Measurements from ENCODE around the gene STIM2. TPM values are rescaled to one million over a fixed set of nuclear protein-coding genes. Genes with fewer than 3 reads are reported as not detected.
"Not testable (repeated sequence)": the region's sequence is repeated elsewhere in the genome, so short reads cannot be mapped to it uniquely, and the experiment has no call there.

The STIM2 gene
- 10 to 100 TPM in 1 of 3 donors, 1 to 10 TPM in 2; 3.8 to 18.4 (median 7.6) TPM for polyA plus RNA-seq

DNA sequence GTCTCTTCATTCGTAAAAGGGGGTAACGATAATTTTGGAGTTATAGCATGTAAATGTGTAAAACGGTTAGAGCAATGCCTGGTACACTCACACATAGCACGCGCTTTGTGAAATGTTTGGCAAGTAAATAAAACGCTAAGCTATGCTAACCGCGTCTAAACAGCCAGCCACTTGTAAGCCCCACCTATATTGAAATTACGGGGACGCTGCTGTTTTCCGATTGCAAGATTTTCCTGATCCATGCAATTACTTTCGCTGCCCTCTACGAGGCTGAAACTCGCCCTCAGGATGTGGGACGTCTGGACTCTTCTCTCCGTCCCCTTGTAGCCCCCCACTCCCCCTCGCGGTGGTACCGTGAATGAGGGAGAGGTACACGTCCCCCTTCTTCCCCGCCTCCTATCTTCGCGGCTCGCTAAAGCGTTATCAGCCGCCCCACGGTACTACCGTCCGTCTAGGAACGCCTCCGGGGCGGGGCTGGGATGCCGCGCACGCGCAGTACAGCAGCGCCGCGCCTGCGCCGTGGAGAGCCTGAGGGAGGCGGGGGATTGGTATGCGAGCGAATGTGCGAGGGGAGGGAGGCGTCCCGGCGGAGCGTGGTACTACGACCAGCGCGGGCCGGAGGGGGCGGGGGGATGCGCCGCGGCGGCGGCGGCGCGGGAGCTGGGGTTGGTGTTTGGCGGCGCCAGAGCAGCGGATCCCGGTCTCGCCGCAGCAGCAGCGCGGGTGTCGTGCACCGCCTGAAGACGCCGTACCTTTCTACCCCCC, at the start of gene STIM2:
Gene STIM2 (plus strand): TSS at position 685 of the 765 bp plus-strand sequence.
- peak within 1 kb of the TSS; percentile 75 for H3K27ac ChIP-seq (ENCODE audit: low read depth, low read length)

DNA sequence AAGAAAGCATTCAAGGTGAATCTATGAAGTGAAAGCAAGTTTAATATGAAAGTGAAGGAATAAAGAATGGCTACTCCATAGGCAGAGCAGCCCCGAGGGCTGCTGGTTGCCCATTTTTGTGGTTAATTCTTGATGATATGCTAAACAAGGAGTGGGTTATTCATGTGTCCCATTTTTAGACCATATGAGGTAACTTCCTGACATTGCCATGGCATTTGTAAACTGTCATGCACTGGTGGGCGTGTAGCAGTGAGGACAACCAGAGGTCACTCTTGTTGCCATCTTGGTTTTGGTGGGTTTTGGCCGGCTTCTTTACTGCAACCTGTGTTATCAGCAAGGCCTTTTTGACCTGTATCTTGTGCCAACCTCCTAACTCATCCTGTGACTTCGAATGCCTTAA, 49.1 kb upstream of the STIM2 start:
- not testable (repeated sequence) for H3K27ac ChIP-seq (ENCODE audit: low read depth, low read length)
- WGBS, 3 donors = 63 to 74% (median 64%) methylated on average over 4 of the region's 4 CpGs

More for the DNA sequence above, at the start of gene STIM2:
- WGBS, 3 donors = 1% methylated on average over 56 to 74 of the region's 74 CpGs

DNA sequence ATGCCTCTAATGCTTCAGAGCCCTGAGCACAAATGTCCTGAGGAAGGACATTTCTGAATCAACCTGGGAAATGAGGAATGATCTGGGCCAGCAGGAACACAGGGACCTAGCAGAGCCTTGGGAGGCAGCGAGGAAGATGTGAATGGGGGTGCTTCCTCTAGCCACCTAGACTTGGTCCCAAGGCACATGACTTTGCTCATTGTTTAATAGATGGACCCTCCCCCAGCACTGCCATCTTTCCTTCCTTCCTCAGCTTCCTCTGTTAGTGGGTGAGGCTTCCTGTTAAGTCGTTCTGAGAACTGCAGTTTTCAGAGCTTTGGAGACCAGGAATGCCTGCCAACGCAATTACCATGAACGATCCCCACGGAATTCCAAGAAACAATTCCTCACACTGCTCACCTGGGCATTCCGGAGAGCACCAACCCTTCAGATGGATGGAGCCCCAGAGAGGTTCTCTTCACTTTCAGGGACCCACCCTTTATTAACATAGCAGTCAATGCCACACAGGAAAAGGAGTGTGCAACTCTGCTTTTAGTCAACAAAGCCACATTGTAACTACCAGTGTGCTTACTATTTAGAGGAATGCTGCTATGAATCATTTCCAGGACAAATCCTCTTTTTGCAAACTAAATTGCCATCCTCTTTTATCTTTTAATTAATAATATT, 48.5 kb upstream of the STIM2 start:
- H3K27ac ChIP-seq (ENCODE audit: low read depth, low read length) = no peak overlapping the region
- 47 to 75% (median 51%) methylated on average over 6 of the region's 6 CpGs for WGBS, 3 donors

DNA sequence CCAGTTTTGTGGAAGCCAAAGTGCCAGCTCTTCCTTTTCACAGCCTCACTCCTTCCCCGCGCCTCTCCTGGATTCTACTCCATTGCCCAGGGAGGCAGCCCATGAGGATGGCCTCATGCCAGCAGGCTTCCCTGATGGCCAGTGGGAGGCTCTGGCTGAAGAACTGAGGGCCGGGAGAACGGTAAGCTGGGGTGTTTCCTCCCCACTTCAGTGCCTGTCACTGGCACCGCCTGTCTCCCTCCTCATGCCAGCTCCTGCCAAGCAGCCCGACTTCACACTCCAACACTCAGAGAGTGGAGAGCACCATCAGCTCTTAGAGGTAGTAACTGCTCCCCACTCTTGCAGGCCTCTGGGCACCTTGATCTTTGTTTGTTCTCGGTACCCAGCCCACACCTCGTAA, 46.9 kb upstream of the STIM2 start:
- no peak overlapping the region for H3K27ac ChIP-seq (ENCODE audit: low read depth, low read length)

DNA sequence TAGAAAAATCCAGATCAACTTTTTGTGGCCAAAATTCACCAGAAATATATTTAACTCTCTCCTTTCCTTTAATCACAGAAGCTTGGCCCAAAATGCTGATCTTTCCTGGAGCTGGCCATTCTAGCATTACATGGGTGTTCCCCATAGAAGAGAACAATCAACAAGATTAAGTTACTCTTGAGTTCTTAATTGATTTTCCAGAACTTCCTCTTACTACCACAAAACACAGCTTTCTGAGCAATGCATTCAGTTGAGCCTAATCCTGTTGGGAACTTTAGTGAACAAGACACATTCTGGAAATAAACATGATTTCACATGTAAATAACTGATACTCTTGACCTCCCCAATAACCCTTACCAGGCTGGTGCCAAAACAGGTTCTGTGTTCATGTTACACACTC, 45.4 kb upstream of the STIM2 start:
- H3K27ac ChIP-seq (ENCODE audit: low read depth, low read length) = no peak overlapping the region

More for the DNA sequence above, 46.9 kb upstream of the STIM2 start:
- WGBS, 3 donors = 67 to 80% (median 68%) methylated on average over 8 of the region's 8 CpGs

DNA sequence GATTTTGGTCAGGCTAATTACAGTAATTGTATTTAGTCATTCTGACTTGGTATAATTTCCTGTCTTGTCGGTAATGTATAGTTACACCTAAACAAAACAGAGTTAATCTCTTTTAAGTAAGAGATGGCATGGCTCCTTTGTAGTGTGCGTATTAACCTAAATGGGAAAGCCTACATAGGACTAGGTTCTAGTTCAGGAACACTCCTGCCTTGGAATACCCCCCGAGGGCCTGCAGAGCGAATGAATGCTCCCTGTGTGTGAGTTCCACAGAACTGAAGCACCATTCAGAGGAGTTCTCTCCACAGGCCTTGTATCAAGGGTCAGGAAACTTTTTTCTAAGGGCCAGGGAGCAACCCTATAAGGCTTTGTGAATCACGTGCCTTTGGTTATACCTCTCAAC, 44.9 kb upstream of the STIM2 start:
- 78 to 93% (median 87%) methylated on average over 5 of the region's 5 CpGs for WGBS, 3 donors
- no peak overlapping the region for H3K27ac ChIP-seq (ENCODE audit: low read depth, low read length)

DNA sequence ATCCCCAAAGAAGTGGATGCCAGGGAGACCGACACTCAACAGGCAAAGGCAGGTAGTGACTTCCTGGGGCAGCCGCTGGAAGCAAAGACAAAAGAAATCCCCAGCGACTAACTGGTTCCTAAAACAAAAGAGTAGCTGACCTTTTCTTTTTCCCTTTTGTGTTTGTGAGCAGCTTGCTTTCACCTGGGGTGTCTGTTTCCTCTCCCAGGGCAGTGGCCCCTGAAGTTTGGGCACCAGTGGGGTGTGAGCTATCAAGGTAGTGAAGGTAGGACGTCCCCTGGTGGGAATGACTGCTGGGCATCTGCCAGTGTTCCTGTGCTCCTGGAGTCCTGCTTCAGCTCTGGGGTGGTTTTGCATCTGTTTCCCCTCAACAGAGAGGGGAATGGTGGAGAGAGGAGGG, 41.6 kb upstream of the STIM2 start:
- 66 to 75% (median 70%) methylated on average over 4 of the region's 4 CpGs for WGBS, 3 donors
- no peak overlapping the region for H3K27ac ChIP-seq (ENCODE audit: low read depth, low read length)

DNA sequence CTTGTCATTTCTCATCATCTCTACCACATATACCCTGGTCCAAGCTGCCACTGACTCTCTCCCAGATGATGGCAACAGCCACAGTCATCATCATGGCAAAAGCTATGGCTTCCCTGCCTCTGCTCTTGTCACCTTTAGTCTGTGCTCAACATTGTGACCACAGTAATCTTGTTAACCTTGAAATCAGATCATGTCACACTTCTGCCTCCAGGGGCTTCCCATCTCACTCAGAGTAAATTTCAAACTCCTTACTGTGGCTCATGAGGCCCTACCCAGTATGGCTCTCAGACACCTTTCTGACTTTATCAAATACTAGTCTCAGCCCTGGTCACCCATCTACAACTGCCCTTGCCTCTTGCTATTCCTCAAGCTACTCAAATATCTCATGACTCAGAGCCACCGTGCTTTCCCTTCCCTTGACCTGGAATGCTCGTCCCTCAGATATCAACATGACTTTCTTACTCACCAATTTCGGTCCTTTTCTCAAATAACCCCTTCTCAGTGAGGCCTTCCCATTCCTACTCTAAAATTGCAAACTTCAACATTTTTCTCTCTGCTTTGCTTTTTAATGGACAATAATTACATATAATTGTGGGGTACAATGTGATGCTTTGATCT, 41.1 kb upstream of the STIM2 start:
- WGBS, 3 donors = 89 to 99% (median 92%) methylated on average over 3 of the region's 3 CpGs
- no peak overlapping the region for H3K27ac ChIP-seq (ENCODE audit: low read depth, low read length)

DNA sequence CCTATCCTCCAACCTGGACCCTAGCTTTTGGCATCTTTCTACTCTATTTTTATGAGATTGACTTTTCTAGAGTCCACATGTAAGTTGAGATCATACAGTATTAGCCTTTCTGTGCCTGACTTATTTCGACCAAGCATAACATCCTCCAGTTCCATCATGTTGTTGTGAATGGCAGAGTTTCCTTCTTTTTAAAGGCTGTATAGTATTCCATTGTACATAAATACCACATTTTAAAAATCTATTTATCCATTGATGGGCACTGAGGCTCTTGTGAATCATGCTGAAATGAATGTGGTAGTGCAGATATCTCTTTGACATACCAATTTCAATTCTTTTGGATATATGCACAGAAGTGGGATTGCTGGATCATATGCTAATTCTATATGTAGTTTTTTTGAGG, 40.3 kb upstream of the STIM2 start:
- 88 to 95% (median 89%) methylated on average over 1 of the region's 1 CpG for WGBS, 3 donors
- no peak overlapping the region for H3K27ac ChIP-seq (ENCODE audit: low read depth, low read length)

DNA sequence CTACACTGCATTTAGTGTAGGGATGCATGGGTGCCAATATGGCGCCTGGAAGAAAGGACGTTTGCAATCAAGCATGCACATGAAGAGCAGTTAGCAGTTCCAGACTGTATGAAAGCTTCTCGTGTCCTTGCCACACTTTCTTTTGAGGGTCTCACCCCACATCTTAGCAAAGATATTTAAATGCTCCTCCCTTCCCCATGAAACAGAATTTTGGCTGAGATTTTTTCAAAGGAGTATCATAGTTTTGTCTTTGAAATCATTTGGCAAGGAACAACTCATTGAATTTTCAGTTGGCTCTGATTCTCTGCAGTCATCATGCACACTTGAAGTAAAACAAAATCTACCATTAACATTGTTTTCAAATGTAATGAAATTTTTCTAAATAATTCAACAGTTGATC, 39.6 kb upstream of the STIM2 start:
- 77 to 85% (median 85%) methylated on average over 3 of the region's 3 CpGs for WGBS, 3 donors
- no peak overlapping the region for H3K27ac ChIP-seq (ENCODE audit: low read depth, low read length)

DNA sequence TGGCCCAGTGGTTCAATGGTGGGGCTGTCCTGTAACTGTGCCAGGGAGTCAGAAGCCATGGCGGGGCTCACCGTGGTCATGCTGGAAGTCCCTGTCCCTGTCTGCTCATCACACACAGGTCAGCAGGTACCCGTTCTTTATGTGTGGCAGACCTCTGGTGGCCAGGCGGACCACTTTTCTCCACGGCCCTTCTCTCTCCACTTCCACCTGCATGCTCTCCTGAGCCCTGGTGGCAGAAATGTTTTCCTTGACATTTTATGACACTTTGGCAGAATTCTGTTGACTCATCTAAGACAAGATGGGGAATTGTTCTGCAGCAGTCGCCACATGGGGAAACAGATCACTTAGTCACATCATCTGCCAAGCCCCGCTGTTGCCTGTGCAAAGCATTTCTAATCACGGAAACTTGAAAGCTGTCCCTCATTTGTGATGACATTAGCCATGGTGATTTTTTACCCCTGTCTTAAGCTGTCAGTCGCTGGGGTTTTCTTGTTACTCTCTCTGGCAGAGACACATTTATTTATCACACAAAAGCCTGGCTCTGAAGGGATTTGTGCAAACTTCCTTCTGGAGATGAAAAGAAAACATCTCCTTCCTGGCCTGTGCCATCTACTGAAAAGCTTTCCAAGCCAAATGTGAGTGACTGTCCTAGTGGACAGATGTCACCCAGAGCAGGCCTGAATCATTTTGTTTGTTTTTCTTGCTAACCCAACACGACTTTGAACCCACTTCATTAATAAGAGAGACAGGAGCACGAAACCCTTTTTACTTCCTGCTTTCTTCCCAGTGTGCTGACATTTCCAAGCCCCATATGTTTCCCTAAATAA, 38.8 kb upstream of the STIM2 start:
- no peak overlapping the region for H3K27ac ChIP-seq (ENCODE audit: low read depth, low read length)
- WGBS, 3 donors = 66 to 77% (median 70%) methylated on average over 11 of the region's 11 CpGs

DNA sequence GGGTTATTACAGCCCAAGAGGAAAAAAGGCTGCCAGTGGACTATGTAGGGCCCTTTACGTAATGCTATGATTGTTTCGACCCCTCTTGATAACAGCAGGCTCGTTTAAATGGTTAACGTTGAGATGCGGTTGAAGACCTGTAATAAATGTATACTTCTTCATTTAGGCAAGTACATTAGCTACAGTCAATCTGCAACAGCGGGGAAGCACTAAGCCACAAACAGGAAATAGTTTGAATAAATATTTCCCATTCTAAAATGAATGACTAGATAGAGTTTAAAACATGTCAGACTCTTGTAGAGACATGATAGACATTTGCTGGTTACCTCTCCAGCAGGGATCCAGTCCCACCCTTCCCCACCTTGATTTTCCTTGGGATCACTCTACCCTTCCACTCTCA, 38.1 kb upstream of the STIM2 start:
- 42 to 82% (median 45%) methylated on average over 6 of the region's 6 CpGs for WGBS, 3 donors

DNA sequence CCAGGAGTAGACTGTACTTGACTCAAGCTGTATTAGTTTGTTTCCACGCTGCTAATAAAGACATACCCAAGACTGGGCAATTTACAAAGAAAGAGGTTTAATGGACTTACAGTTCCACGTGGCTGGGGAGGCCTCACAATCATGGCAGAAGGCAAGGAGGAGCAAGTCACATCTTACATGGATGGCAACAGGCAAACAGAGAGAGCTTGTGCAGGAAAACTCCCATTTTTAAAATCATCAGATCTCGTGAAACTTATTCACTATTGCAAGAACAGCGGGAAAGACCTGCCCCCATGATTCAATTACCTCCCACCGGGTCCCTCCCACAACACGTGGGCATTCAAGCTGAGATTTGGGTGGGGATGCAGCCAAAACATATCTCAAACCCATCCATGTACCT, 37.7 kb upstream of the STIM2 start:
- 92 to 98% (median 97%) methylated on average over 6 of the region's 6 CpGs for WGBS, 3 donors
- not testable (repeated sequence) for H3K27ac ChIP-seq (ENCODE audit: low read depth, low read length)

More for the DNA sequence above, 38.1 kb upstream of the STIM2 start:
- H3K27ac ChIP-seq (ENCODE audit: low read depth, low read length) = no peak overlapping the region

DNA sequence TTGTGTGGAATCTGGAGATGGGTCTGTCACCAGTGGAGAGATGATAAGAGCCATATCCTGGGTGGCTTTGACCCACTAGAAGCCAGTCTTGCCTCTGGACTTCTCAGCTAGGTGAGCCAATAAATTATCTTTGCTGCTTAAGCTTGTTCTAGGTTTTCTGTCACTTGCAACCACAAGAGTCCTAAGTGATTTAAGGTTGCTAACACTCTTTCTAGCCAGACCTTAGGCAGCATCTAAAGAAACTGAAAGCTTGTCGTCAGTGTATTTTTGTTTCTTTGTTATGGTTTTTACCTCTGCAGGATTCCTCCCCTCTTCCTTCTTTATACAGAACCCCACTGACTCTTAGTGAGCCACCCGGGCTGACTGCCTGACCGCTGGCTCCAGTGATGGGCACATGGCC, 37.1 kb upstream of the STIM2 start:
- no peak overlapping the region for H3K27ac ChIP-seq (ENCODE audit: low read depth, low read length)
- 94 to 100% (median 95%) methylated on average over 3 of the region's 3 CpGs for WGBS, 3 donors

DNA sequence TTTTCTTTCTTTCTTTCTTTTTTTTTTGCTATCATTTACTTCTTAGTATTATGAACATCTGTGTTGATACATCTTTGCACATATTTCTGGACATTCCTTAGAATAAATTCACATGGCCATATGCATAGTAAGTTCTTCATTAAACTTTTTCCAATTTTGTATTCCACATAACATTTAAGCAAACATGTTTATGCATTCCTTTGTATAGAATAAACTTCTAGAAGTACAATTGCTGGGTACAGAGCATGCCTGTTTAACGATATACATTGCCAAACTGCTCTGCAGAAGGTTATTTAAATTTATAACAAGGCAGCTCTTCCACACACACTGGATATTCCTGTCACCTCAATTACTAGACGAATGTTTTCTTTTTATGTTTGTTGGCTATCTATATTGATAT, 36.0 kb upstream of the STIM2 start:
- no peak overlapping the region for H3K27ac ChIP-seq (ENCODE audit: low read depth, low read length)
- WGBS, 3 donors = 89 to 94% (median 92%) methylated on average over 2 of the region's 2 CpGs

DNA sequence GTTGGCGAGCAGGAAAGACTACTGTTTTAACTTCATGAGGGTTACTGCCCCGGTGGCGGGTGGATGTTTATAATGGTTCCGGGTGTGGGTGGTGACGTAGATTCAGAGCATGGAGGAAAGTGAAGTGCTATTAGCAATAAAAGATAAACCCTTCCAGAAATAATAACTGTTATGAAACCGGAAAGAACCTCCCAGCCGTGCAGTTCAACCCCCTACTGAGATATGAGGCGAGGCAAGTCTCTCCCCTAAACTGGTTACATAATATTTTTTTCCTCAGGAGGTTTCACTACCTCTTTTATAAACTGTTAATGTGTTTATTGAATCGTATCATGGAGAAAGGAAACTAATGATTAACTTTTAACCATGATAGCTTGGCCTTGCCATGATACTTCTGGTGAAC, 33.9 kb upstream of the STIM2 start:
- H3K27ac ChIP-seq (ENCODE audit: low read depth, low read length) = no peak overlapping the region
- 14 to 33% (median 28%) methylated on average over 9 of the region's 9 CpGs for whole genome bisulfite sequencing, 3 donors

DNA sequence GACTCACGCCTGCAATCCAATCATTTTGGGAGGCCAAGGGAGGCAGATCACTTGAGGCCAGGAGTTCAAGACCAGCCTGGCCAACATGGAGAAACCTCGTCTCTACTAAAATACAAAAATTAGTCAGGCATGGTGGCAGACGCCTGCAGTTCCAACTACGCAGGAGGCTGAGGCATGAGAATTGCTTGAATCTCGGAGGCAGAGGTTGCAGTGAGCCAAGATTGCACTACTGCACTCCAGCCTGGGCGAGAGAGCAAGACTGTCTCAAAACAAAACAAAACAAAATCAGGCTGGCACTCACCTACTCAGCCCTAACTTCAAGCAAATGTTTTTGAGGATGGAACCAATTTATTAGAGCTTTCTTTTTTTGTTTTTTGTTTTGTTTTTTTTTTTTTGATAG, 33.3 kb upstream of the STIM2 start:
- 91 to 93% (median 93%) methylated on average over 6 of the region's 6 CpGs for WGBS, 3 donors
- H3K27ac ChIP-seq (ENCODE audit: low read depth, low read length) = not testable (repeated sequence)

DNA sequence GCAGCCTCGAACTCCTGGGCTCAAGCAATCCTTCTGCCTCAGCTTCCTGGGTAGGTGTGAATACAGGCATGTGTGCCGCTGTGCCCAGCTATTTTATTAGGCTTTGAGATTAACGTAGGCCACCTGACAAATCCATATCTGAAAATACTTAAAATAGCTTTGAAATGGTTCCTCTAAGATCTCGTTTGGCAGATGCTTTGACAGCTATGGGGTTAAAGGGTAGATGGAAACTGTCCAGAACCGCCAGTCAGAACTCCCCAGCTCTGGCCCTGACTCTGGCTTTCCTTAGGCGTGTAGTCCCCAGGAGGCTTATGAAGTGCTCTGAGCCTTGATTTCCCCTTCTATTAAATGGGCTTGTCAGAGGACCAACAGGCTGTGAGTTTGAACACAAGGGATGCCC, 32.8 kb upstream of the STIM2 start:
- H3K27ac ChIP-seq (ENCODE audit: low read depth, low read length) = no peak overlapping the region
- 33 to 84% (median 78%) methylated on average over 6 of the region's 6 CpGs for WGBS, 3 donors

DNA sequence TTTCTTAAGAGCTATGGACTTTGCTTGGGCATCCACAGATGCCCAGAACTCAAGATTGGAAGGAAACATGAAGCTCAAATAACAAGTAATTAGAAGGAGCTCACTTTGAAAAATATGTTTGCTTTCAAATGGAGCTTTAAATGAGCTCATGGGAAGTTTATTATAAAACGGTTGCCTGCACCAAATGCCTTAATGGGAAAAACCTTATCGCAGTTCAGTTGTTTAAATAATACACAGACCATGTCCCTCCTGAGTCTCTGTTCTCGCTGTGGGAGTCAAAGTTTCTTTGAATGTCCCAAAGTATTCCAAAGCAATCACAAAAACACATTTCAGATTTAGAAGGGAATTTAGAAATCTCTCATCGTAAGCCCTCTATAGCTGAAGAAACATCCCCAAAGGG, 31.6 kb upstream of the STIM2 start:
- WGBS, 3 donors = 32 to 95% (median 87%) methylated on average over 4 of the region's 4 CpGs
- no peak overlapping the region for H3K27ac ChIP-seq (ENCODE audit: low read depth, low read length)

Data from adipose tissue (tissue), 3 donors.